Activated CD4-positive, alpha-beta T cell treated with anti-CD3 and anti-CD28 coated beads, Interleukin-2, amount 10 ng/mL, durations not matched to agents 24 days and 14 days (primary cell): Measurements from ENCODE around the gene OR2K2. TPM values are rescaled to one million over a fixed set of nuclear protein-coding genes. Genes with fewer than 3 reads are reported as not detected.
"Not testable (repeated sequence)": the region's sequence is repeated elsewhere in the genome, so short reads cannot be mapped to it uniquely, and the experiment has no call there.

Source experiments
- DNase-seq: peaks from one replicate; pipeline ENCODE4 v3.0.0; 2022
- H3K27ac Mint-ChIP-seq: one replicate; pipeline ENCODE4 v1.8.0; 2022; ENCODE audit warnings: mild to moderate bottlenecking, mixed read lengths
- H3K27me3 Mint-ChIP-seq: one replicate; pipeline ENCODE4 v1.8.0; 2022; ENCODE audit warnings: mixed read lengths
- H3K36me3 Mint-ChIP-seq: one replicate; pipeline ENCODE4 v1.8.0; 2022; ENCODE audit warnings: low read depth, mild to moderate bottlenecking, mixed read lengths
- H3K4me1 Mint-ChIP-seq: one replicate; pipeline ENCODE4 v1.8.0; 2021; ENCODE audit warnings: mixed read lengths
- H3K4me3 Mint-ChIP-seq: one replicate; pipeline ENCODE4 v1.8.0; 2022; ENCODE audit warnings: mild to moderate bottlenecking, moderate library complexity, mixed read lengths
- H3K9me3 Mint-ChIP-seq: one replicate; pipeline ENCODE4 v1.8.0; 2021; ENCODE audit warnings: mixed read lengths
- intact Hi-C: fragments of 100-400 bp; cut with micrococcal nuclease; formaldehyde crosslinking; loops from one replicate; pipeline ENCODE4 v1.15.1; 2023
- total RNA-seq: library from RNA; stranded (reverse); gene quantifications from 2 replicates; pipeline ENCODE4 v1.2.3, GENCODE V29; 2022

Gene OR2K2
- total RNA-seq, 1 donor from 2014 or later: not detected

- not testable (repeated sequence) for H3K4me3 Mint-ChIP-seq, H3K9me3 Mint-ChIP-seq, H3K4me1 Mint-ChIP-seq
These were observed 49.2 kb downstream of the OR2K2 start for GRCh38 chr9:111280795-111281194.

More at GRCh38 chr9:111280795-111281194, 49.2 kb downstream of the OR2K2 start:
- H3K36me3 Mint-ChIP-seq, H3K27me3 Mint-ChIP-seq, DNase-seq, H3K27ac Mint-ChIP-seq, intact Hi-C loops: not testable (repeated sequence)

Other genes with a start within 250 kb of the OR2K2 start
- gene ECPAS, start 154.2 kb upstream of the OR2K2 start, total RNA-seq: 102 and 117 TPM in 2 replicates
- 1.8 and 2.2 TPM in 2 replicates for gene ZNF483, start 195.0 kb upstream of the OR2K2 start, total RNA-seq